GM11168 (cell line): ENCODE measurements around the gene DCP2.

ENCODE experiments used
- in situ Hi-C: fragments of 300-500 bp; cut with MboI; formaldehyde crosslinking; loops from one replicate; pipeline ENCODE4 v1.12.0; 2022; ENCODE audit warnings: low sequenced_read_pairs; ENCODE audit not compliant: unreplicated experiment

DCP2 gene

GRCh38 chr5:113017881-113018635, 41.5 kb downstream of the DCP2 start:
- in situ Hi-C loops, result no loop called here

GRCh38 chr5:113020461-113021273, 44.1 kb downstream of the DCP2 start:
- in situ Hi-C loops, result no loop called here

DNA sequence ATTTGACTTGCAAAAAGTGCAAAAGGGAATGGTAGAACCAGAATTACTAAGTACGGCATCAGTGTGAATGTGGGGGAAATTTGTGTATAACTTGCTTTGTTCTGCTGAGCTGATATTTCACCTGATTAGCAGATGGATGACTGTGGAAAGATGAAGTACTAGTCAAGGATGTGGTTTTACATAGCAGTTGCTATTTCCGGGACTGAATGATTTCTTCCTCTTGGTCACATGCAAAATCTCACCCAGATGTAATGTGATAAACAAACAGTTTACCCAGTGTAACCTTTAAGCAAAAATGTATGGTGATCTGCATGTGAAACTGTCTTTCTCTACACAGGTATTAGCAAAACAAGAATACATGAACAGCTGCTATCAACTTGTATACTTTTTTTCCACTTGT, 46.1 kb downstream of the DCP2 start:
- in situ Hi-C loops, result no loop called here

- in situ Hi-C loops, result no loop called here
Measured at GRCh38 chr5:113024076-113024697, 47.6 kb downstream of the DCP2 start.

DNA sequence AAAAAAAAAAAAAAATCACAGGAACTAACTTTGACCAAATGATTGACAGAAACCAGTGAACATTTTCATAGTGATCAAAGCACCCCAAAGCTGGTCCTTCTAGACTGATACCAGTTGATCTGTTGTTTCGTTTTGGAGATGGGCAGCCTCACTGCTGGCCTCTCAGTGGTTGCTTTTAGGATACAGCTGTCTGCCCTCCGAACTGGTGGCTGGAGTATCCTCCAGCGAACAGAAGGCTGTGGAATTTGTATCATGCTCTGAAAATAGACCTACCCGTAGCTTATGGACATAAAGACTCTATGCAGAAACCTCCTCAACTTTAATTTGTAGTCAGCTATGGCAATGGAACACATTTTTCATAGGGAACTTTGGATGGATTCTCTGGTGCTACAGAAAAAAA, 49.0 kb downstream of the DCP2 start:
- in situ Hi-C loops, result no loop called here

DNA sequence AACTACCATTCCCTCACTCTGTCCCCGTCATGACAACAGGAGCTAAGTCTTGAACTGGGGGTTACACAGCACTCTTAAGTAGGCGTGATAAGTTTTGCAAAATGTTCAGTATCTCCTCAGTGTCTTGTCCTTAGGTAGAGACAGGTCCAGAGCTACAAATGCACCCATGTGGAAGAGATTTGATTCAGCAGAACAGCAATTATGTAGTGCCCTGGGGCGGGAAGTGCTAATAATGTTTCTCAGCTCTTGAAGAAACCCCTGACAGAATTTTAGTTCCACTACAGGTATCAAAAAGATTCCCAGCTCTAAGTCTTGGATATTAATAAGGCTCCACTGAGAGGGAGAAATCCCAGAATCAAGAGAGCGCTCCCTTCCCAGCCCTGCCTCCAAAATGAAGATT, 49.6 kb downstream of the DCP2 start:
- in situ Hi-C loops, result no loop called here

DNA sequence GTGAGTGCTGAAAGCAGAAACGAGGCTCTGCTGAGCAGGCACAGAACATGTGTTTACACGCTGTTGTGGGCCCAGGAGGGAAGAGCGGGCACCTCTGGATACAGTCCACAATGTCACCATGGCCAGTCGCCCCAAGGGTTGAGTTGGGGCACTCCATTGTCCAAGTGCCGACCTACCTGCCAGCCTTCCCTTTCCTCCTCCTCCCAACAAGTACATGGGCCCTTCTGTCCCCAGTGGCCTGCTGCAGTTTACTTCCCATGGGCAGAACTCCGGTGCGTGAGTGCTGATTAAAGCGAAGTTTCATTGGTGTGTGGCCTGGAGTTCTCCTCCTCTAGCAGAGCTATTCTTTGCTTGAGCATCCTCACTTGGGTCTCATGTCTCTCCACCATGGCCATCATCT, 50.4 kb downstream of the DCP2 start:
- in situ Hi-C loops, result no loop called here

DNA sequence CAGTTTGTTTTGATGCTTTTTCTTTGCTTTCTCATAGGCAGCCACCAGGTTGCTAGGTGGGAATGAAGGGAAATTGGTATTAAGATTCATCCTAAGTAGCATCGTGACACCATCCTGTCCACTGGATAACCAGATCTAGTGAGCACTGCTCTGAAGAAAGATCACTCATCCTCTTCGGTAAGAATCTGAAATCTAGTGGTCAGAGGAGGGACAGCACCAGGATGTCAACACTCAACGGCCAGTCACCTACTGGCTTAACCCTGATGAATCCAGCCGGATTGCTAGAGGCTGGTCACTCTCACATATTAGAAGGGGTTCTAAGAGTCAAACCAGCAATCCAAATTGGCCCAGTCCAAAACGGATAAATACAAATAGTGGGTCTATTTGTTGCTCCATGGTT, 50.8 kb downstream of the DCP2 start:
- in situ Hi-C loops, result no loop called here

DNA sequence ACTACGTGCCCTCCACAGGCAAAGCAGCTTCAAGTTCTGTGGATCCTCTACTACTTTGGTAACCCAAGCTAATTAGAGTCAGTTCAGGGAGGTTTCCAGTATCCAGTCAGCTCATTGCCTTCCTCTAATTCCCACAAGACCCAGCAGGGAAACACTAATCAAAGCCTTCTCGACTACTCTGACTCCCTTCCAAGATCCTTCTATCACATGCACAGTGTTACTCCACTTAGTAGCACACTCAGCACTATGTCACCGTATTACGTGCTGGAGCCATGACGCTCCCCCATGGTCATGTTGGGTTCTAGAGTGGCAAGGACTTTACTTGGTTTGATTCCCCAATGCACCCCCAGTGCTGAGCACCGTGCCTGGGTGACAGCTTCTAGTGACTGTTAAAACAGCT, 53.0 kb downstream of the DCP2 start:
- in situ Hi-C loops, result no loop called here

DNA sequence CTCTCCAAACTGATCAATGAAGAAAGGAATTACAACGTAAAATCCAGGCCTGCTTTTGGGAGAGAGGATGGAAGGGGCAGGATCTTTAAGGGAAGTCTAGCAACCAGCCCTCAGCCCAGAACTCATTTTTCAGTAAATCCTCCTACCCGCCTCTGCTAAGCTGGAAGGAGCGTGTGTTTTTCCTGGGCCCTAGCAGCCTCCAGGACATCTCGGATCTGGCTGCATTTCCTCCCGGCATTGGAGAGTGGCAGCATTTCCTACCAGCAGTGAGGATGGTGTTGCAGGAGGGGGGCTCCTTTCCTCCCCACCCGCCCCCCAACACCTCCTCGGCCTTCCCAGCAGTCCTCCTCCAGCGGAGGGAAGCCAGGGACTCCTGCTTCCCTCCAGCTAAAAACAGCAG, 54.5 kb downstream of the DCP2 start:
- in situ Hi-C loops, result no loop called here

- in situ Hi-C loops, result no loop called here
Measured at GRCh38 chr5:113031557-113031956, 55.0 kb downstream of the DCP2 start.

DNA sequence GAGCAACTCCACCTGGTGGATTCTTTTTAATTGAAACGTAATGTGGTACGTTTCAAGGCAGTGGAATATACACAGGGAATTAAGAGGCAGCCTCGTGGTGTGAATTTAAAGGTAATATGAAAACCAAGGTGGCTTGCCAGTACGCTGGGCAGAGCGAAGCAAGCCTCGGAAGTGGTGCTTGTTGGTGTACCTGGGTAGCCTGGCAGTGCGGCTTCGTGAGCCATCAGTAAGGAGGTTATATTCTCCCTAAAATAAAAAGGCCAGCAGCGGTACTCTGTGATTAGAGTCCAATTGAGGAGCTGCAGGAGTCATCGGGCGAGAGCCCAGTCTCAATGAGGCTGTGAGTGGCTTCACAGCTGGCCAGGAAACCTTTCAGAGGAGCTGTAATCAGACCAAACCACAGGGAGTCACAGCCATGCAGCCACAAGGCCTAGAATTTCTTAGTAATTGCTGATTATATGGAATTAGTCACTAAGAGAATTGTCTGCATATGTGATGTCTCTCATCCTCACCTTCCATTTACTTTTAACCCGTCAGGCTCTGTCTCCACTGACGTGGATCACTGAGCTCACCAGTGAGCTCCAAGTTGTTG, 57.7 kb downstream of the DCP2 start:
- in situ Hi-C loops, result no loop called here

DNA sequence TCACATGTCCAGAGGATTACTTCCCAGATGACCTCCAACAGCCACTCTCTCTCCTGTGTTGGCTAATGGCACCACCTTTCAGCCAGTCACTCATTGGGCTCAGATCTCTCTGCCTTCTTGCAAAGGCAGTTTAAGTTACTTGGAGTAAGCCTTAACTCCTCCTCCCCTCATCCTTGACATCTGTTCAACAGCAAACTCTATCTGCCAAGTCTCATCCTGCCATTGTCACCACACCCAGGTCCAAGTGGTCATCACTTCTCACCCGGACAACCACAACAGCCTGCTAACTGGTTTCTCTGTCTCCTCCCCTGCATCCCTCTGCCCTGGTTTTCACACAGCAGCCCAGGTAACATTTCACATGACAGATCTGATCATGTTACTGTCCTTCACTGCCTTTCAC, 58.5 kb downstream of the DCP2 start:
- in situ Hi-C loops, result no loop called here

DNA sequence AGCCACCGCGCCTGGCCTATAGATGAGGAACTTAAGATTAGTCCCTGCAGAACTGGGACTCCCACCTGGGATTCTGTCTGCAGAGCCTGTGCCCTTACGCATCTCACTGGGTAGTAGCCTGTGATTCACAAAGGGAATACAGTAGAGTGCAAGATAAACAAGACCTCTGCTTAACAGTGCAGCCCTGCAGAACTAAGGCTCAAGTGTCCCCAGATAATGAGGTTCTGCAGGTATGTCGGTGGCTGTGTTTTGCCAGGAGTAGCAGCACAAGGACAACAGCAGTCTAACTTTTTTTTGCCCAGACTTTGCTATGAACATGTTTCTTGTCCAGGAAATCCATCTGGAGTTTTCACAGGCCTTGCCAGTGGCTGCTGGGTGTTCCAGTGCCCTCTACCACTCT, 59.7 kb downstream of the DCP2 start:
- in situ Hi-C loops, result no loop called here

- in situ Hi-C loops, result no loop called here
Measured at GRCh38 chr5:113036826-113037225, 60.2 kb downstream of the DCP2 start.

DNA sequence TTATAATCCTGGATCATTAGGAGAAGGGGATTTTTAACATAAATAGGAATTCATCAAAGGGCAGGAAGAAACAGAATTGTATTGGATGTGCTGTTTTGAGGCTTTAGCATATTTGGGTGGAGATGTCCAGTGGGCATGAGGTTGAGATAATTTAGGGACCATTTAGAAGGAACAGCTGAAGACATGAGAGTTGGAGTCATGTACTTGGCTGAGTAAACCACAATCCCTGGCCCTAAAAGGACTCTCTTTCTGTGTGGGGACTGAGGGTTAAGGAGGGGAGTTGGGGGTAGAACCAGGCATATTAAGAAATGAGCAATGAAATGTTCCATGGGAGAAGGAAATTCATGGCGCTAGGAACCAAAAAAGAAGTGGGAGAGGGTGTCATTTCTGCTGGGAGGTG, 61.5 kb downstream of the DCP2 start:
- in situ Hi-C loops, result no loop called here

DNA sequence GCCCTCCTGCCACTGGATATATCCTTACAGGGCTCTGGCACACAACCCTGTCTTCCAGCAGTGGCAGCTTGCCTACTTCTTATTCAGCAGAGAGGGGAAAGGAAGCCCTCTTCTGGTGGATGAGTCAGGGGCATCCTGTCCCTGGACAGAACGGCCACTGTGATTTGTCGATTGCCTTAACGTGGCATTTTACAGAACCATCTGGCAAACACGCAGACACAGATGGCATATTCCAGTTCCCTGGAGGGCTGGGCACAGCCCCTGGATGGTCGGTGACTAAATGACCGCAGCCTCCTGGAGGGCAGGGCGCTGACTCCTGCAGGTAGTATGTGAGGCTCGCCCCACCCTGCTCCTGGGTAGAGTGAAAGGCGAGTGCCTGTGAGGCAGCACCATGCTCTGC, 62.1 kb downstream of the DCP2 start:
- in situ Hi-C loops, result no loop called here

DNA sequence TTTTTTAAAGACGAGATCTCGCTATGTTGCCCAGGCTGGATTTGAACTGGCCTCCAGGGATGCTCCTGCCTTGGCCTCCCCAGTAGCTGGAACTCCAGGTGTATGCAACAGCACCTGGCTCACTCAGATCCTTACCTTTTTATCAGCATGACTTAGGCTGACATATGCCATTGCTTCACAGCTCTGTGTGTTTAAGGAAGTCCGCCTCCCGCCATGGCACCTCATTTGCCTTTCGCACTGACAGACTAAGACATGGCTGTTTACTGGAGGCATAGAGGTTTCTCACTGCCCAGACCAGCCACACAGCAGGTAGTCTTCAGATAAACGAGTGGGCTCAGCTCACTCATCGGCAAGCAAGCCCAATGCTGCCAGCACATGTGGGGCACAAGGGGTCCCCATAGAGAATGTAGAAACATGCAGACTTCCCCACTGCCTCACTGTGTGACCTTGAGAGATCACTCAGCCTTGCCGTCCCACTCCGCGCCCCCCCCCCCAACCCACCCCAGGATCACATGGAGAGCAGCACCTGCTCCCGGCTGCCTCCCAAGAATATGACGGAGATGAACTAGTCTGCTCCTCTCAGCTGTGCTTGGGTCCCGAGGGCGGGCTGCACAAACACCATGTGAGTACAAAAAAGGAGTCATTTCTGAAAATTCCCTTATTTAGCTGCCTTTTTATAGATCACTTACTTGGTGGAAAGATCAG, 62.8 kb downstream of the DCP2 start:
- in situ Hi-C loops, result no loop called here

DNA sequence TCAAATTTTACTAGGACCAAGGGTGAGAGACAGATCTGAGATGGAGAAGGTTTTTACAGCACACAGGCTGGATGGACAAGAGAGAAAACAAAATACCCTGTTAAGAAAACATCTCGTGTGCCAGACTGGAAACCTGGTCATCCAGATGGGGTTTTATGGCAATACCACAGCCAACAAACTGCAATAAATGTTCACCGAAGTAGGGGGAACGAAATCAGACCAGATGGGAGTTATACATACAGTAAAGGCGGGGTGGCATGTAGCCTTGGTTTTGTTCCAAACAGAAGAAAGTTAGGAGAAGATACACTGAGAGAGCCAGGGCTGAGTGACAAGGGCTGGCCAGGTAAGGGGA, 63.3 kb downstream of the DCP2 start:
- in situ Hi-C loops, result no loop called here

DNA sequence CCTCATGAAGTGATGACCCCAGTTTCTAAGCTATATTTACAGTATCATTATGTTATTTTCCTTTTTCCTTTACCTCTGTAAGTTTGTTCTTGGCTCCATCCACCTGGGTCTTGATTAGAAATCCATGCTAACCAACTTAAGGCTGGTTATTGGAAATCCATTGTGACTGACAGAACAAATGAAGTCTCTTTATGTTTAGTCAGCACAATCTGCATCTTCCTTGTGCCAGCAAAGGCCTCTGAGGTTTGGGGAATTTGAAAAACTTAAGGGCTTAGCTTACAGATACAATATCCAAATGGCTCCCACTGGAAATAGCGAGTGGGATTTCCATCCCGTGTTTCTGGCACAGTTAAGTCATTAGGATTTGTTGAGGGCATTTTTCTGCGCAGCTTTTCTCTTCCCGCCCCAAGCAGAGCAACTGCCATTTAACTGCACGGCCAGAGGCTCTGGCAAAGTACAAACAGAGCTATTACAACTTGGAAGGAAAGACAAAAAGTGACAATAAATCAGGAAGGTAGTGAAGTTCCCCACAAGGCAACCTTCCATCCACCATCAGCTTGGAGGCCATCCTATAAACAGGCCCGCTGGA, 64.2 kb downstream of the DCP2 start:
- in situ Hi-C loops, result no loop called here
